ENCODE data around the gene B4GALNT4.

The B4GALNT4 gene

DNA sequence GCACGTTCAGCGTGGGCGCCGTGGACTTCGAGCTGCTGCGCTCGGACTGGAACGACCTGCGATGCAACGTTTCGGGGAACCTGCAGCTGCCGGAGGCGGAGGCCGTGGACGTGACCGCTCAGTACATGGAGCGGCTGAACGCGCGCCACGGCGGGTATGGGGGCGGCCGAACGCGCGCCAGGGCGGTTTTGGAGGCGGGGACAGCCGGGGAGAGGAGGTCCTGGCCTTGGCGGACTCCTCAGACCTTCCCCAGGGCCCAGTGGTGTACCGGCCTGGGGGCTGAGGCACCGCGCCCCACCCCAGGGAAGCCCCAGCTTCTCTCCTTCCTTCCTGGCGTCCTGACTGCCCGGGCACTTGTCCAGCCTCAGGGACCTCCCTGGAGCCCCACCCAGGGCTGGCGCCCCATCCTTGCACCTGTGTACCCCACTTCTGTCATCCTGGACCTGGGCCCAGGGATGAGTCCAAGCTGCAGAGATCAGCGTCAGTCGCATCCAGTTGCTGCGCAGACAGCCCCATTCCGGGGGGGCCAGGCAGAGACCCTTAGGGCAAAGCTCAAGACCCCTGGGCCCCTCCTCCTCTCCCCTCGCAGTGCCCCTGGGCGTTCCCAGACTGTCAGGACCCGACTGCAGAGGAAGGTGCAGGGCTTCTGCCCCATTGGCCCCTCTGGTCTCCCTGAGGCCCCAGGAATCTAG is 8.0 kb downstream of the B4GALNT4 start:
- Histone ChIP-seq H3K36me3 (ENCODE audit: insufficient read depth, low read length) (no peaks in the 10 kb centered on the region), H3K79me2 (ENCODE audit: insufficient read depth, low read length) (no peaks in the 10 kb centered on the region), H3K9me3 (ENCODE audit: low read length) (no peaks in the 10 kb centered on the region), H3K4me3 (ENCODE audit: low read depth, low read length, poor library complexity, severe bottlenecking) (no peak overlapping the region), H4K20me1 (ENCODE audit: insufficient read depth, low read length) (no peaks in the 10 kb centered on the region), H3F3A (ENCODE audit: insufficient read depth, low read length) (no peaks in the 10 kb centered on the region), H3K4me2 (ENCODE audit: low read length) (no peak overlapping the region), H3K9ac (ENCODE audit: low read length) (no peak overlapping the region), H3K27ac (ENCODE audit: low read depth, low read length, poor library complexity, severe bottlenecking) (no peak overlapping the region), H3K27me3 (ENCODE audit: insufficient read depth, low read length) (no peaks in the 10 kb centered on the region), H2AFZ (ENCODE audit: low read length) (no peak overlapping the region), H3K9me2 (ENCODE audit: low read depth, low read length) (no peaks in the 10 kb centered on the region), H3K4me1 (ENCODE audit: insufficient read depth, low read length, severe bottlenecking) (no peaks in the 10 kb centered on the region)
- TF ChIP-seq EZH2 (IDR thresholded peaks at IDR 0.05; ENCODE audit: borderline replicate concordance, low read length): no peak

DNA sequence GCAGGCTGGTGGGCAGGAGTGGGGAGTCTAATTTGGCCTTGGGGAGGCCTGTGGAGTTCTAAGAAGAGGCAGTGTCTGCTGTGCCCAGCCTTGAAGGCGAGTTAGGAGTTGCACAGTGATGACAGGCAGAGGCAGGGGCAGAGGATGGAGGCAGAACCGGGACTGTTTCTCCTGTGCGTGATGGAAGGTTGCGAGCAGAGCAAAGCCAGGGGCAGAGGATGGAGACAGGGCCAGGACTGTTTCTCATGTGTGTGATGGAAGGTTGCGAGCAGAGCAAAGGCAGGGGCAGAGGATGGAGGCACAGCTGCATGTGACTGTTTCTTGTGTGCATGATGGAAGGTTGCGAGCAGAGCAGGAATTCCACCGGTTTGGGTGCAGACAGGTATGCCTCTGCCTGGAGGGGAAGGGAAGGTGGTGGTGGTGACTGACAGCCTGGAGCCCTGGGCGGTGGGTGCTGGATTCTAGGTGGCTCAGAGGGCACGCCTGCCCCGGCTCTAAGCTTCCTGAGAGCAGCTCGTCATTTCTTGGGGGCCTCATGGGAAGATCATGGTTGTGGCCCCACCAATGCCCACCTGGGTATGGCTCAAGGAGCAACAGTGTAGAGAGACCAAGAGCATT is 8.7 kb downstream of the B4GALNT4 start:
- TF ChIP-seq, protein P1, sequence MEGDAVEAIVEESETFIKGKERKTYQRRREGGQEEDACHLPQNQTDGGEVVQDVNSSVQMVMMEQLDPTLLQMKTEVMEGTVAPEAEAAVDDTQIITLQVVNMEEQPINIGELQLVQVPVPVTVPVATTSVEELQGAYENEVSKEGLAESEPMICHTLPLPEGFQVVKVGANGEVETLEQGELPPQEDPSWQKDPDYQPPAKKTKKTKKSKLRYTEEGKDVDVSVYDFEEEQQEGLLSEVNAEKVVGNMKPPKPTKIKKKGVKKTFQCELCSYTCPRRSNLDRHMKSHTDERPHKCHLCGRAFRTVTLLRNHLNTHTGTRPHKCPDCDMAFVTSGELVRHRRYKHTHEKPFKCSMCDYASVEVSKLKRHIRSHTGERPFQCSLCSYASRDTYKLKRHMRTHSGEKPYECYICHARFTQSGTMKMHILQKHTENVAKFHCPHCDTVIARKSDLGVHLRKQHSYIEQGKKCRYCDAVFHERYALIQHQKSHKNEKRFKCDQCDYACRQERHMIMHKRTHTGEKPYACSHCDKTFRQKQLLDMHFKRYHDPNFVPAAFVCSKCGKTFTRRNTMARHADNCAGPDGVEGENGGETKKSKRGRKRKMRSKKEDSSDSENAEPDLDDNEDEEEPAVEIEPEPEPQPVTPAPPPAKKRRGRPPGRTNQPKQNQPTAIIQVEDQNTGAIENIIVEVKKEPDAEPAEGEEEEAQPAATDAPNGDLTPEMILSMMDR (IDR thresholded peaks at IDR 0.05; ENCODE audit: low read length): no peak
- no peak for TF ChIP-seq EZH2 (IDR thresholded peaks at IDR 0.05; ENCODE audit: borderline replicate concordance, low read length)
- Histone ChIP-seq H3K27me3 (ENCODE audit: insufficient read depth, low read length) (no peaks in the 10 kb centered on the region), H3K79me2 (ENCODE audit: insufficient read depth, low read length) (no peaks in the 10 kb centered on the region), H3K9me2 (ENCODE audit: low read depth, low read length) (no peaks in the 10 kb centered on the region), H3F3A (ENCODE audit: insufficient read depth, low read length) (no peaks in the 10 kb centered on the region), H3K4me3 (ENCODE audit: low read depth, low read length, poor library complexity, severe bottlenecking) (no peak overlapping the region), H3K9ac (ENCODE audit: low read length) (no peak overlapping the region), H3K36me3 (ENCODE audit: insufficient read depth, low read length) (no peaks in the 10 kb centered on the region), H4K20me1 (ENCODE audit: insufficient read depth, low read length) (no peaks in the 10 kb centered on the region), H3K4me2 (ENCODE audit: low read length) (no peak overlapping the region), H2AFZ (ENCODE audit: low read length) (no peak overlapping the region), H3K9me3 (ENCODE audit: low read length) (no peaks in the 10 kb centered on the region), H3K27ac (ENCODE audit: low read depth, low read length, poor library complexity, severe bottlenecking) (no peak overlapping the region), H3K4me1 (ENCODE audit: insufficient read depth, low read length, severe bottlenecking) (no peaks in the 10 kb centered on the region)

DNA sequence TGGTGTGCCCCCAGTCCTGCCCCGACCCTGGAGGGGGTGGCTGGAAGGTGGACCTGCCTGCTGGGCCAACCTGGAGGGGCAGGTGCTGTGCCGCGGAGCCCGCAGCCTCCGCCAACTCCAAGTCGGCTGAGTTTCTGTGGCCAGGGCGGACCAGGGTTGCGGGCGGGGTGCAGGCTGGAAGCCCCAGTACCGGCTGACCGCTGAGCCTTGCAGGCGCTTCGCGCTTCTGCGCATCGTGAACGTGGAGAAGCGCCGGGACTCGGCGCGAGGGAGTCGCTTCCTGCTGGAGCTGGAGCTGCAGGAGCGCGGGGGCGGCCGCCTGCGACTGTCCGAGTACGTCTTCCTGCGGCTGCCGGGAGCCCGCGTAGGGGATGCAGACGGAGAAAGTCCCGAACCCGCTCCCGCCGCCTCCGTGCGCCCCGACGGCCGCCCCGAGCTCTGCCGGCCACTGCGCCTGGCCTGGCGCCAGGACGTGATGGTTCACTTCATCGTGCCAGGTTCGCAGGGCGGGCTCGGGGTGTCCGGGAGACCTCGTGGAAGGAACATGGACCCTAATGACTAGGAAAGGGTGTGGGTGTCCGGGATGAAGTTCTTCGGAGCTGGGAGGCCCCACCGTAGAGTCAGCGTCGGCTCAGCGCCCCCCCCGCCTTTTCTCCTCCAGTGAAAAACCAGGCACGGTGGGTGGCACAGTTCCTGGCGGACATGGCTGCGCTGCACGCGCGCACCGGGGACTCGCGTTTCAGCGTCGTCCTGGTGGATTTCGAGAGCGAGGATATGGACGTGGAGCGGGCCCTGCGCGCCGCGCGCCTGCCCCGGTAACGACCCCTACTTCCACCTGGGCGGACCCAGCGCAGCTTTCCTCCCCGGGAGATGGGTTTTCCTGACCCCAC is 10.2 kb downstream of the B4GALNT4 start:
- Histone ChIP-seq H3K4me1 (ENCODE audit: insufficient read depth, low read length, severe bottlenecking) (no peaks in the 10 kb centered on the region), H3K27ac (ENCODE audit: low read depth, low read length, poor library complexity, severe bottlenecking) (no peak overlapping the region), H3K4me3 (ENCODE audit: low read depth, low read length, poor library complexity, severe bottlenecking) (no peak overlapping the region), H2AFZ (ENCODE audit: low read length) (no peak overlapping the region), H3K9me3 (ENCODE audit: low read length) (no peaks in the 10 kb centered on the region), H3K4me2 (ENCODE audit: low read length) (no peak overlapping the region), H3K27me3 (ENCODE audit: insufficient read depth, low read length) (0 out of 2 replicates have a peak, but pooled peaks cover 5% of the 10 kb centered on the region), H3K9me2 (ENCODE audit: low read depth, low read length) (no peaks in the 10 kb centered on the region), H4K20me1 (ENCODE audit: insufficient read depth, low read length) (no peaks in the 10 kb centered on the region), H3K9ac (ENCODE audit: low read length) (no peak overlapping the region), H3F3A (ENCODE audit: insufficient read depth, low read length) (no peaks in the 10 kb centered on the region), H3K79me2 (ENCODE audit: insufficient read depth, low read length) (no peaks in the 10 kb centered on the region), H3K36me3 (ENCODE audit: insufficient read depth, low read length) (no peaks in the 10 kb centered on the region)
- no peak for TF ChIP-seq EZH2 (IDR thresholded peaks at IDR 0.05; ENCODE audit: borderline replicate concordance, low read length)
- TF ChIP-seq, protein P1 (IDR thresholded peaks at IDR 0.05; ENCODE audit: low read length): no peak

Measured in OCI-LY1 (cell line).